C4-2B (cell line): ENCODE data around the gene CHST10.
A peak's percentile ranks its signal among the peaks of the same experiment; 100 is the strongest.

Source experiments
- H3K27ac ChIP-seq: fragments of 450-650 bp; 2 replicates; pipeline ENCODE4 v1.5.1; 2017
- CTCF ChIP-seq: fragments of 450-650 bp; conservative IDR thresholded peaks from 2 replicates; pipeline ENCODE4 v1.5.1; 2017; ENCODE audit warnings: mild to moderate bottlenecking
- ZFX ChIP-seq: fragments of 450-650 bp; IDR thresholded peaks from 2 replicates; pipeline ENCODE4 v1.6.1; 2017

The CHST10 gene

DNA sequence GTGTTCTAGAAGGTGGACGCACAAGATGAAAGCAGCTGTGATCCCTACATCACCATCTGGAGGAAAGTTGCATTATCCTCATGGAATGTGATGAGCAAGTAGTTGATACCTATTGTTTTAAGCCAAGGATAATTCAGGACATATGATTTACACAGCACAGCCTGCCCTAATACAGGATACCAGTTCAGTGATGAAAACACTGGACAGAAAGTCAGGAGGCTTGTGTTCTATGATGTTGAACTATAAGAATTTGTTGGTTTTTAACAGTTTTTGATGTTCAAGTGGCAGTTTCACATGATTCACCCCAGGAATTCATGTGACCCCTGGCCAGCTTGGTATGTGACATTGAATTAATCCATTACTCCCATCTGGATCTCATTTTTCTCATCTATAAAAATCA is 6.2 kb upstream of the CHST10 start:
- TF ChIP-seq CTCF (no peak), ZFX (no peak)
- H3K27ac ChIP-seq: no peak overlapping the region

- TF ChIP-seq ZFX (no peak), CTCF (peak; percentile 66)
- H3K27ac ChIP-seq: no peak overlapping the region
These were observed 5.0 kb upstream of the CHST10 start for GRCh38 chr2:100422320-100423055.

- no peak for TF ChIP-seq CTCF
- no peak for TF ChIP-seq ZFX
- H3K27ac ChIP-seq: no peak overlapping the region
These were observed 2.4 kb upstream of the CHST10 start for GRCh38 chr2:100419915-100420314.

- no peak overlapping the region for H3K27ac ChIP-seq
- no peak for TF ChIP-seq ZFX
- no peak for TF ChIP-seq CTCF
These were observed 1.0 kb upstream of the CHST10 start for GRCh38 chr2:100418406-100418962.

- H3K27ac ChIP-seq: peak overlapping the region; percentile 72
- TF ChIP-seq ZFX (0 out of 2 replicates have a peak, but pooled peaks have one; percentile 44), CTCF (no peak)
These were observed 250 bp upstream of the CHST10 start for GRCh38 chr2:100417711-100418124.

- TF ChIP-seq CTCF: no peak
- TF ChIP-seq ZFX: no peak
- H3K27ac ChIP-seq: peak overlapping the region; percentile 72
These were observed 1.0 kb downstream of the CHST10 start for GRCh38 chr2:100416397-100416934.

- no peak for TF ChIP-seq ZFX
- no peak for TF ChIP-seq CTCF
- H3K27ac ChIP-seq: no peak overlapping the region
These were observed 3.9 kb downstream of the CHST10 start for GRCh38 chr2:100413571-100413970.
